Stimulated activated CD8-positive, alpha-beta memory T cell treated with anti-CD3 and anti-CD28 coated beads, Interleukin-15, amount 100 ng/mL, for 24 hours (primary cell): ENCODE measurements around the gene PRAC2.

Source experiments
- DNase-seq: peaks from one replicate; pipeline ENCODE4 v3.0.0-alpha.2; 2020; ENCODE audit warnings: low read depth

The PRAC2 gene

GRCh38 chr17:48755356-48755755, 32.4 kb downstream of the PRAC2 start:
- no peak for DNase-seq

- no peak for DNase-seq
These were observed 33.9 kb downstream of the PRAC2 start for GRCh38 chr17:48756830-48757251.

DNA sequence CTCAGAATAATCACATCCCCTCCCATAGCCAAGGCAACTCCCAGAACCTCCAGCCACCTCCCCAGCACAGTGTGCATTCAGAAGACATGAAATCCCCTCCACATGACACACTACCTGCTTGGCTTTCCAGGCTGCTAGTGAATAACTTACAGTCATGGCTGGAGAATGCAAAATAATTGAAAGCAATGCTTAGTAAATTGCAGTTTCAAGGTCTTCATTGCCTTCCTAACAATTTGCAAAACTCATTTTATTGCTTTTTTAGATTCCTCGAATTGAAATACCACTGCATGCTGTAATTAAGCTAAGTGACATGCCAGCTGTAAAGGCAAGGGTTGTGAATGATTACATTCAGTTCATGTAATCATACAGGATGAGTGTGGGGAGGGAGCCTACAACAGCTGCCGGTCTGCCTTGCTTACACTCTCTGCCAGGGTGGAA, 34.6 kb downstream of the PRAC2 start:
- DNase-seq = no peak

GRCh38 chr17:48759288-48759687, 36.3 kb downstream of the PRAC2 start:
- no peak for DNase-seq

- DNase-seq = no peak
These were observed 37.4 kb downstream of the PRAC2 start for GRCh38 chr17:48760411-48760810.

- no peak for DNase-seq
These were observed 38.1 kb downstream of the PRAC2 start for GRCh38 chr17:48761114-48761513.

- DNase-seq = no peak
These were observed 44.3 kb downstream of the PRAC2 start for GRCh38 chr17:48767263-48767774.

DNA sequence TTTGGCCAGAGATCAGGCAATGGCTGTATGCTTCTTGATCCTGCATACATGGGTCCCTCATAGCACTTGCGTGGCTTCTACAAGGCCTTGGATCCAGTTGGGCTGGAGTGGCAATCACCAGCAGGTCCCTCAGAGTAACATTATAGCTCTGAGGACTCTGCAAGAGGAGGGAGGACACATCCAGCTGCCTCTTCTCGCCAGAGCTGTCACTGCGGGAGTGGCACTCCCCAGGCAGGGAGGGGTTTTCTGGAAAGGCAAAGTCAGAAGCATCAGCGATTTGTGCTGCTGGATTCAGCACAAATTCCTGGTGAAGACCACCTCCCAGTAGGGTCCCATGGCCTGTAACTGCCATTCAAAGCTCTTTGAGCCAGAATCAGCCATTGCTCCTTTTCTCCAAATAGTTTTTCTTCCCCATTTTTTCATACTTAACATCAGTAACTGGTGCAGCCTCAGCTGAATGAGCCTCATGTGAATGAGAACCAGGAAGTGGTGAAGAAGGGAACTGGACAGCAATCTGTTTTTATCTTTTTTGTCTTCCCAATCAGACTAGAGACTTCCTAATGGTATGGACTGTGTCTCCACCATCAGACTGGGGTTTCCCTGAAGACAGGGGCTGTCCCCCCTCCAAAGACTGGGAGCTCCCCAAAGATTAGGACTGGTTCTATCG, 46.2 kb downstream of the PRAC2 start:
- DNase-seq = no peak

GRCh38 chr17:48770954-48771353, 48.0 kb downstream of the PRAC2 start:
- DNase-seq = no peak

DNA sequence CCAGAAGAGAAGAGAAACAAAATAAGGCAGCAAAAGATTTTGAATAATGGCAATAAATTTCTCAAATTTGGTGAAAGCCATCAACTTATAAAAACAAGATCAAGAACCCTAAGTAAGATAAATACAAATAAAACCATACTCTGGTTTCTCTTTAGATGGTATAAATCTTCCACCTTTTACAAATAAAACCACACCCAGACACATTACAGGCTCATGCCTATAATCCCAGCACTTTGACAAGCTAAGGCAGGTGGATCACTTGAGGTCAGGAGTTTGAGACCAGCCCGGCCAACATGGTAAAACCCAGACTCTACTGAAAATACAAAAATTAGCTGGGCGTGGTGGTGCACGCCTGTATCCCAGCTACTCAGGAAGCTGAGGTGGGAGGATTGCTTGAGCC, 50.3 kb downstream of the PRAC2 start:
- no peak for DNase-seq
